GM23338 (cell line): ENCODE data around the gene ST3GAL4. TPM values are rescaled to one million over a fixed set of nuclear protein-coding genes. Genes with fewer than 3 reads are reported as not detected.

ENCODE experiments used
- ATAC-seq: fragments of 200-7000 bp; cut with Tn5 transposase; 3 replicates; pipeline ENCODE4 v1.9.1; 2020
- DNase-seq: peaks from one replicate; pipeline ENCODE4 v3.0.0-alpha.2; 2015; ENCODE audit warnings: low spot score
- H2AFZ ChIP-seq: fragments of 200-600 bp; sonication (generic); 2 replicates; pipeline ENCODE4 v1.8.0; 2016; ENCODE audit warnings: antibody characterized with exemption, mild to moderate bottlenecking, moderate library complexity
- H3F3A ChIP-seq: fragments of 200-600 bp; sonication (generic); replicated peaks from 2 replicates; pipeline ENCODE4 v1.8.0; 2017; ENCODE audit warnings: antibody characterized with exemption, mixed run types, low read depth
- H3K27ac ChIP-seq: fragments of 200-600 bp; sonication (generic); 2 replicates; pipeline ENCODE4 v1.6.1; 2016; ENCODE audit warnings: low read depth
- H3K27me3 ChIP-seq: fragments of 200-600 bp; sonication (generic); 2 replicates; pipeline ENCODE4 v1.8.0; 2016; ENCODE audit warnings: mild to moderate bottlenecking, mixed run types, moderate library complexity; ENCODE audit not compliant: insufficient read depth
- H3K36me3 ChIP-seq: fragments of 200-600 bp; sonication (generic); 2 replicates; pipeline ENCODE4 v1.8.0; 2016; ENCODE audit warnings: mild to moderate bottlenecking; ENCODE audit not compliant: insufficient read depth
- H3K4me1 ChIP-seq: fragments of 200-600 bp; sonication (generic); 2 replicates; pipeline ENCODE4 v1.8.0; 2016; ENCODE audit warnings: mild to moderate bottlenecking, moderate library complexity; ENCODE audit not compliant: insufficient read depth
- H3K4me2 ChIP-seq: fragments of 200-600 bp; sonication (generic); 2 replicates; pipeline ENCODE4 v1.7.1; 2017; ENCODE audit warnings: mixed run types
- H3K4me3 ChIP-seq: fragments of 200-600 bp; sonication (generic); 2 replicates; pipeline ENCODE4 v1.6.1; 2016; ENCODE audit warnings: mixed run types
- H3K79me2 ChIP-seq: fragments of 200-600 bp; sonication (generic); replicated peaks from 2 replicates; pipeline ENCODE4 v1.8.0; 2017; ENCODE audit warnings: mild to moderate bottlenecking; ENCODE audit not compliant: insufficient read depth
- H3K9me2 ChIP-seq: fragments of 200-600 bp; sonication (generic); 2 replicates; pipeline ENCODE4 v1.8.0; 2017; ENCODE audit not compliant: insufficient read depth
- H4K20me1 ChIP-seq: fragments of 200-600 bp; sonication (generic); replicated peaks from 2 replicates; pipeline ENCODE4 v1.8.0; 2017; ENCODE audit warnings: mild to moderate bottlenecking; ENCODE audit not compliant: insufficient read depth
- H3K27ac Mint-ChIP-seq: 2 replicates; pipeline ENCODE4 v1.8.0; 2020; ENCODE audit warnings: inconsistent platforms, mild to moderate bottlenecking, moderate library complexity, mixed read lengths
- H3K27me3 Mint-ChIP-seq: 3 replicates; pipeline ENCODE4 v1.8.0; 2022; ENCODE audit warnings: low read depth, mild to moderate bottlenecking, moderate library complexity, mixed read lengths, inconsistent platforms; ENCODE audit not compliant: insufficient read depth, poor library complexity
- H3K36me3 Mint-ChIP-seq: 3 replicates; pipeline ENCODE4 v1.8.0; 2021; ENCODE audit warnings: low read depth, mild to moderate bottlenecking, inconsistent platforms, moderate library complexity, mixed read lengths
- H3K4me1 Mint-ChIP-seq: 3 replicates; pipeline ENCODE4 v1.8.0; 2020; ENCODE audit warnings: mild to moderate bottlenecking, inconsistent platforms, mixed read lengths
- H3K4me3 Mint-ChIP-seq: 3 replicates; pipeline ENCODE4 v1.8.0; 2021; ENCODE audit warnings: moderate library complexity, mild to moderate bottlenecking, inconsistent platforms, mixed read lengths
- H3K9me3 Mint-ChIP-seq: 3 replicates; pipeline ENCODE4 v1.8.0; 2020; ENCODE audit warnings: moderate library complexity, mild to moderate bottlenecking, inconsistent platforms, mixed read lengths
- CREB1 ChIP-seq: fragments of 250-450 bp; sonication (Bioruptor Pico); IDR thresholded peaks from 2 replicates; pipeline ENCODE4 v1.5.0; 2020; ENCODE audit warnings: low read depth, mild to moderate bottlenecking, moderate library complexity
- CTCF ChIP-seq, 2 experiments: fragments of 200-600 bp in 1 of 2; sonication (generic) in 1 of 2; conservative IDR thresholded peaks; 2 replicates each; pipeline versions ENCODE4 v1.5.1 to v1.6.1; 2016 to 2017; ENCODE audit warnings: antibody characterized with exemption in 2 of 2, low read depth in 2 of 2, mild to moderate bottlenecking in 2 of 2, moderate library complexity in 1 of 2
- ETS1 ChIP-seq: IDR thresholded peaks from 2 replicates; pipeline ENCODE4 v1.6.1; 2016; ENCODE audit warnings: antibody characterized with exemption
- EZH2 ChIP-seq: fragments of 200-600 bp; sonication (generic); IDR thresholded peaks from one replicate; pipeline ENCODE4 v1.8.0; 2017; ENCODE audit warnings: antibody characterized with exemption, mild to moderate bottlenecking, low read depth; ENCODE audit not compliant: unreplicated experiment
- EZH2phosphoT487 ChIP-seq: fragments of 200-600 bp; sonication (generic); IDR thresholded peaks from one replicate; pipeline ENCODE4 v1.8.1; 2018; ENCODE audit warnings: antibody characterized with exemption; ENCODE audit not compliant: unreplicated experiment
- JUNB ChIP-seq: IDR thresholded peaks from one replicate; pipeline ENCODE4 v1.6.1; 2016; ENCODE audit warnings: antibody characterized with exemption; ENCODE audit not compliant: unreplicated experiment
- NANOG ChIP-seq: IDR thresholded peaks from 2 replicates; pipeline ENCODE4 v1.6.1; 2016; ENCODE audit warnings: antibody characterized with exemption, borderline replicate concordance
- POLR2AphosphoS5 ChIP-seq: IDR thresholded peaks from 2 replicates; pipeline ENCODE4 v1.6.1; 2016; ENCODE audit warnings: antibody characterized with exemption, low read depth
- REST ChIP-seq: IDR thresholded peaks from one replicate; pipeline ENCODE4 v1.6.1; 2018; ENCODE audit warnings: antibody characterized with exemption; ENCODE audit not compliant: unreplicated experiment
- STAT1 ChIP-seq: IDR thresholded peaks from one replicate; pipeline ENCODE4 v1.6.1; 2016; ENCODE audit warnings: antibody characterized with exemption; ENCODE audit not compliant: unreplicated experiment
- ZNF114 ChIP-seq: fragments of 250-450 bp; sonication (Bioruptor Pico); IDR thresholded peaks from 2 replicates; pipeline ENCODE4 v1.5.0; 2020; ENCODE audit warnings: mild to moderate bottlenecking, moderate library complexity
- ZNF331 ChIP-seq: fragments of 250-450 bp; sonication (Bioruptor Pico); IDR thresholded peaks from 2 replicates; pipeline ENCODE4 v1.5.0; 2020; ENCODE audit warnings: low read depth, mild to moderate bottlenecking, moderate library complexity
- ZNF462 ChIP-seq: fragments of 250-450 bp; sonication (Bioruptor Pico); IDR thresholded peaks from 2 replicates; pipeline ENCODE4 v1.5.0; 2020; ENCODE audit warnings: mild to moderate bottlenecking, moderate library complexity
- polyA plus RNA-seq: library from polyadenylated mRNA; unstranded; fragments of >200 nt; fragmentation: Nextera tagmentation; extraction: Ambion mirVana; gene quantifications from 2 replicates; pipeline ENCODE4 v1.2.1, GENCODE V29; 2016
- total RNA-seq: library from RNA; depleted of rRNA; stranded (reverse); fragments of >200 nt; shearing (Covaris generic); gene quantifications from 2 replicates; pipeline ENCODE4 v1.2.3, GENCODE V29; 2014

ST3GAL4 gene
- total and polyA plus RNA-seq, 2 experiments from 2014 or later, result 10.1 to 28.0 TPM

- 0 out of 2 replicates have a peak, but pooled peaks cover 3% of the 10 kb centered on the region for H3F3A ChIP-seq
- H3K9me2 ChIP-seq, result no peaks in the 10 kb centered on the region
- peaks cover 11% of the 10 kb centered on the region; the same call in 1 of the 2 replicates for H3K4me1 ChIP-seq
- H4K20me1 ChIP-seq, result no peaks in the 10 kb centered on the region
- H3K27ac ChIP-seq, result no peak overlapping the region
- no peak overlapping the region for H3K4me3 Mint-ChIP-seq
- no peak overlapping the region for H3K4me2 ChIP-seq
- 0 out of 2 replicates have a peak, but pooled peaks cover 3% of the 10 kb centered on the region for H3K27me3 ChIP-seq
- no peaks in the 10 kb centered on the region for H3K9me3 Mint-ChIP-seq
- H3K27me3 Mint-ChIP-seq, result peaks cover 12% of the 10 kb centered on the region
- no peak overlapping the region for H3K27ac Mint-ChIP-seq
- TF ChIP-seq ETS1 (no peak), JUNB (no peak), CREB1 (CRISPR knock-in tag) (no peak), ZNF462 (no peak), EZH2phosphoT487 (no peak), CTCF (conservative IDR thresholded peaks at IDR 0.05; ENCODE audit: low read depth in 2 of 2) (no peak), EZH2 (no peak), REST (no peak), POLR2AphosphoS5 (no peak), STAT1 (no peak), ZNF114 (CRISPR knock-in tag) (no peak), ZNF331 (CRISPR knock-in tag) (no peak), NANOG (no peak)
- no peaks in the 10 kb centered on the region for H3K79me2 ChIP-seq
- ATAC-seq (no peak), DNase-seq (no peak)
- H3K36me3 ChIP-seq, result no peaks in the 10 kb centered on the region
- H3K4me1 Mint-ChIP-seq, result peaks cover 8% of the 10 kb centered on the region
- peaks cover 10% of the 10 kb centered on the region for H3K36me3 Mint-ChIP-seq
- no peak overlapping the region for H2AFZ ChIP-seq
- H3K4me3 ChIP-seq, result no peak overlapping the region
These were observed 59.1 kb downstream of the ST3GAL4 start for GRCh38 chr11:126414615-126415014.
